A549 (cell line): ENCODE data around the gene ELFN1. TPM values are rescaled to one million over a fixed set of nuclear protein-coding genes. Genes with fewer than 3 reads are reported as not detected.

Source experiments
- ATAC-seq, 2 experiments: fragments of 200-7000 bp in 1 of 2; fragments of >200 bp in 1 of 2; cut with Nextera tagmentation in 1 of 2; cut with Tn5 transposase in 1 of 2; 3 replicates each; pipeline versions ENCODE4 v1.8.0 to v1.9.1; 2018 to 2020; ENCODE audit warnings: mild to moderate bottlenecking in 1 of 2, moderate library complexity in 1 of 2
- CTCF ChIA-PET: fragments of 300-600 bp; sonication (Branson Sonifier 250); formaldehyde crosslinking; extraction: SDS; loops from one replicate; lab custom pipeline; 2021; ENCODE audit warnings: antibody characterized with exemption, inconsistent platforms; lab: Yijun Ruan, JAX
- POLR2A ChIA-PET: fragments of 350-600 bp; formaldehyde crosslinking; extraction: SDS; loops from one replicate; lab custom pipeline; 2021; ENCODE audit warnings: antibody characterized with exemption, inconsistent platforms; lab: Yijun Ruan, JAX
- DNase-seq, 2 experiments: peaks; one replicate each; pipeline versions ENCODE4 v3.0.0 to v3.0.0-alpha.2; 2011 to 2016; ENCODE audit warnings: low read depth in 1 of 2, low spot score in 1 of 2
- FAIRE-seq: peaks from 2 replicates; lab custom pipeline; 2011; peaks lifted over from hg19 to GRCh38; lab: Jason Lieb, UNC
- H3K27ac ChIP-seq, 2 experiments: fragments of >200 bp; sonication (Bioruptor Twin); formaldehyde crosslinking; 3 replicates each; pipeline ENCODE4 v1.5.1; 2016 to 2017
- H3K4me1 ChIP-seq: fragments of >200 bp; sonication (Bioruptor Twin); formaldehyde crosslinking; 3 replicates; pipeline ENCODE4 v1.6.1; 2016
- H3K4me2 ChIP-seq: fragments of >200 bp; sonication (Bioruptor Twin); formaldehyde crosslinking; 3 replicates; pipeline ENCODE4 v1.6.1; 2016
- H3K4me3 ChIP-seq: fragments of >200 bp; sonication (Bioruptor Twin); formaldehyde crosslinking; 3 replicates; pipeline ENCODE4 v1.5.1; 2016
- H3K9me3 ChIP-seq: fragments of >200 bp; sonication (Bioruptor Twin); formaldehyde crosslinking; 3 replicates; pipeline ENCODE4 v1.6.1; 2016
- CBX8 ChIP-seq: fragments of 200-600 bp; sonication (generic); IDR thresholded peaks from 2 replicates; pipeline ENCODE4 v1.6.1; 2016
- CEBPB ChIP-seq, 2 experiments: fragments of >200 bp in 1 of 2; sonication (Bioruptor Twin) in 1 of 2; formaldehyde crosslinking in 1 of 2; IDR thresholded peaks; 2 replicates each; pipeline ENCODE4 v1.6.1; 2012 to 2016
- CHD4 ChIP-seq: fragments of 200-600 bp; sonication (generic); IDR thresholded peaks from 2 replicates; pipeline ENCODE4 v1.6.1; 2016; ENCODE audit warnings: antibody characterized with exemption, mild to moderate bottlenecking, borderline replicate concordance
- EHF ChIP-seq: fragments of 250-450 bp; sonication (Bioruptor Pico); IDR thresholded peaks from 2 replicates; pipeline ENCODE4 v1.5.0; 2020; ENCODE audit warnings: mild to moderate bottlenecking
- FOSB ChIP-seq: fragments of 250-450 bp; sonication (Bioruptor Pico); IDR thresholded peaks from 2 replicates; pipeline ENCODE4 v1.5.0; 2020; ENCODE audit warnings: mild to moderate bottlenecking, moderate library complexity
- FOXS1 ChIP-seq: fragments of 250-450 bp; sonication (Bioruptor Pico); IDR thresholded peaks from 2 replicates; pipeline ENCODE4 v1.5.0; 2020; ENCODE audit warnings: mild to moderate bottlenecking, moderate library complexity
- HOXB13 ChIP-seq: fragments of 250-450 bp; sonication (Bioruptor Pico); IDR thresholded peaks from 2 replicates; pipeline ENCODE4 v1.5.0; 2020; ENCODE audit warnings: low read depth, mild to moderate bottlenecking, moderate library complexity
- HOXB5 ChIP-seq: fragments of 250-450 bp; sonication (Bioruptor Pico); IDR thresholded peaks from 2 replicates; pipeline ENCODE4 v1.5.0; 2020; ENCODE audit warnings: mild to moderate bottlenecking, moderate library complexity
- KDM1A ChIP-seq: fragments of 200-600 bp; sonication (generic); IDR thresholded peaks from 2 replicates; pipeline ENCODE4 v1.6.1; 2016; ENCODE audit warnings: low read depth, mild to moderate bottlenecking
- KDM5A ChIP-seq: fragments of 200-600 bp; sonication (generic); IDR thresholded peaks from 2 replicates; pipeline ENCODE4 v1.6.1; 2016; ENCODE audit warnings: antibody characterized with exemption, mild to moderate bottlenecking
- MAFK ChIP-seq: fragments of 450-650 bp; IDR thresholded peaks from 2 replicates; pipeline ENCODE4 v1.6.1; 2014; ENCODE audit not compliant: partially characterized antibody
- MYC ChIP-seq: IDR thresholded peaks from 2 replicates; pipeline ENCODE4 v1.6.1; 2012; ENCODE audit warnings: mild to moderate bottlenecking, inconsistent platforms, low read length, improper control_type of control experiment, borderline replicate concordance
- NFE2L2 ChIP-seq: fragments of 150-350 bp; conservative IDR thresholded peaks from 2 replicates; pipeline ENCODE4 v1.6.1; 2014; ENCODE audit warnings: low read length
- NPAS2 ChIP-seq: fragments of 250-450 bp; sonication (Bioruptor Pico); IDR thresholded peaks from 2 replicates; pipeline ENCODE4 v1.8.0; 2022; ENCODE audit warnings: mild to moderate bottlenecking, moderate library complexity, borderline replicate concordance
- PBX3 ChIP-seq: IDR thresholded peaks from 2 replicates; pipeline ENCODE4 v1.6.1; 2012
- POLR2A ChIP-seq: IDR thresholded peaks from 2 replicates; pipeline ENCODE4 v1.6.1; 2012; ENCODE audit warnings: mild to moderate bottlenecking, low read length
- RARB ChIP-seq: fragments of 250-450 bp; sonication (Bioruptor Pico); IDR thresholded peaks from 2 replicates; pipeline ENCODE4 v1.8.0; 2021; ENCODE audit warnings: mild to moderate bottlenecking, moderate library complexity
- RFX5 ChIP-seq: fragments of 450-650 bp; IDR thresholded peaks from 2 replicates; pipeline ENCODE4 v1.7.1; 2014; ENCODE audit warnings: antibody characterized with exemption, mild to moderate bottlenecking, moderate library complexity
- RNF2 ChIP-seq: fragments of 200-600 bp; sonication (generic); IDR thresholded peaks from 2 replicates; pipeline ENCODE4 v1.6.1; 2016; ENCODE audit warnings: low read depth, mild to moderate bottlenecking, antibody characterized with exemption, moderate library complexity, borderline replicate concordance
- ZC3H11A ChIP-seq: fragments of 450-650 bp; IDR thresholded peaks from 2 replicates; pipeline ENCODE4 v1.6.1; 2014; ENCODE audit warnings: antibody characterized with exemption, mild to moderate bottlenecking
- WGBS: methylation state at CpG from one replicate; pipeline ENCODE4 v1.1.6; 2017; ENCODE audit errors: missing lambda C conversion rate; 5-methylcytosine and 5-hydroxymethylcytosine counted together
- polyA plus RNA-seq, 4 experiments: library from polyadenylated mRNA; depleted of rRNA in 3 of 4; stranded (reverse); fragments of >200 nt; fragmentation: RNase III in 1 of 4; extraction: RNeasy Plus Mini Kit Qiagen cat#74134 plus additional on column Dnase treatment in 1 of 4; gene quantifications; 2 replicates in 3 of 4; 3 replicates in 1 of 4; pipeline ENCODE4 v1.2.3, GENCODE V29; 2011 to 2017
- TF ChIP-seq, protein P1 (sequence below): IDR thresholded peaks from 2 replicates; pipeline ENCODE4 v1.6.1; 2012; ENCODE audit warnings: low read depth, borderline replicate concordance
- TF ChIP-seq, protein P2 (sequence below): fragments of 250-450 bp; sonication (Bioruptor Pico); IDR thresholded peaks from 2 replicates; pipeline ENCODE4 v1.5.0; 2021; ENCODE audit warnings: mild to moderate bottlenecking, moderate library complexity, borderline replicate concordance
- TF ChIP-seq, protein P3 (sequence below): fragments of >200 bp; sonication (Bioruptor Twin); formaldehyde crosslinking; IDR thresholded peaks from 3 replicates; pipeline ENCODE4 v1.5.1; 2016

ELFN1 gene
- polyA plus RNA-seq, 2 of the 4 experiments (the other 2 are of a cell fraction), result 0.08 to 0.10 TPM

DNA sequence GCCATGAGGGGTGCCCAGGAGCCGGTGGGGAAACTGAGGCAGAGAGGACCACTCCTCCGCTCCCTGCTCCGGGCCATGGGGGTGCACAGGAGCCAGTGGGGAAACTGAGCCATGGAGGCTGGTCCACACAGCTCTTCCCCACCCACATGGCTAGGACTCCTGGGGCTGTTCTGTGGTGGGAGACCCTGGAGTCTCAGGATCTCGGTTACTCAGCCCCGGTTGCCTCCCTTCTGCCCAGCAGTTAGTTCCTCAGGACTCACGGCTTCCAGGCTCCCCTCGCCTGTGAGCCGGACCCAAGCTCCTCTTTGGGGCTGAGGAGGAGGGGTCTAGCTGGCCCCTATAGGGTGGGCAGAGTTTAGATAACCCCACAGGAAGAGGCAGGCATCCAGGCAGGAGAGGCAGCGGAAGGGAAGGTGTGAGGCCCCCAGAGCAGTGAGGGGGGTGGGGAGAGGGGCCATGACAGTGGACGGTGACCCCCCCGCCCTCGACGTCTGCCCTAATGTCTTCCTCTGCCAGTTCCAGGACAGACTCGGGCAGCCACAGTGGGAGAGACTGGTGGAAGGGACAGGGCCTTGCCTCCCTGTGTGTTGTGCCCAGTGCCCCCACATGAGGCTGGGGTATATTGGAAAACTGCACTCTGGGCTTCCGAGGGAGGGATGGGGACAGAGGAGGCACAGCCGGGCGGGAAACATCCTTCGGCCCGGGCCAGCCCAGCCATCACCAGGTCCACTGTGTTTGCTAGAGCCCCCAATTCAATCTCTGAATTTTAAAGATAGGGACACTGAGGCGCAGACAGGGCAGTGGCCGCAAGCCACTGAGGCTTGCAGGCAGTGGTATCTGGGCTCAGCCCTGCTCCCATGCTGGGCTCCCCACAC is 4.3 kb downstream of the ELFN1 start:
- 29% methylated on average over 19 of the region's 21 CpGs for WGBS
- Histone ChIP-seq H3K4me1 (peaks cover 8% of the 10 kb centered on the region; the same call in 1 of the 3 replicates), H3K4me3 (no peak overlapping the region), H3K9me3 (no peaks in the 10 kb centered on the region), H3K4me2 (no peak overlapping the region), H3K27ac (no peak overlapping the region)
- DNase-seq (no peak), ATAC-seq (no peak), FAIRE-seq (no peak)
- ChIA-PET CTCF (interaction anchor here (0.9 to 1.6 kb wide), 2 partner anchors 10 to 95 kb away, joined by 3 to 7 read pairs; no protein-coding TSS in a partner anchor), POLR2A (no interaction called here)
- no peak for TF ChIP-seq FOSB
- TF ChIP-seq PBX3, result no peak
- no peak for TF ChIP-seq FOXS1 (CRISPR knock-in tag)
- TF ChIP-seq CEBPB (IDR thresholded peaks at IDR 0.05), result no peak
- TF ChIP-seq NFE2L2, result no peak
- no peak for TF ChIP-seq POLR2A
- no peak for TF ChIP-seq MAFK
- TF ChIP-seq HOXB13 (CRISPR knock-in tag), result no peak
- TF ChIP-seq CHD4, result no peak
- no peak for TF ChIP-seq HOXB5 (CRISPR knock-in tag)
- TF ChIP-seq RARB (CRISPR knock-in tag), result no peak
- TF ChIP-seq KDM5A, result no peak
- TF ChIP-seq, protein P1, sequence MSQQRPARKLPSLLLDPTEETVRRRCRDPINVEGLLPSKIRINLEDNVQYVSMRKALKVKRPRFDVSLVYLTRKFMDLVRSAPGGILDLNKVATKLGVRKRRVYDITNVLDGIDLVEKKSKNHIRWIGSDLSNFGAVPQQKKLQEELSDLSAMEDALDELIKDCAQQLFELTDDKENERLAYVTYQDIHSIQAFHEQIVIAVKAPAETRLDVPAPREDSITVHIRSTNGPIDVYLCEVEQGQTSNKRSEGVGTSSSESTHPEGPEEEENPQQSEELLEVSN, result no peak
- TF ChIP-seq EHF, result no peak

DNA sequence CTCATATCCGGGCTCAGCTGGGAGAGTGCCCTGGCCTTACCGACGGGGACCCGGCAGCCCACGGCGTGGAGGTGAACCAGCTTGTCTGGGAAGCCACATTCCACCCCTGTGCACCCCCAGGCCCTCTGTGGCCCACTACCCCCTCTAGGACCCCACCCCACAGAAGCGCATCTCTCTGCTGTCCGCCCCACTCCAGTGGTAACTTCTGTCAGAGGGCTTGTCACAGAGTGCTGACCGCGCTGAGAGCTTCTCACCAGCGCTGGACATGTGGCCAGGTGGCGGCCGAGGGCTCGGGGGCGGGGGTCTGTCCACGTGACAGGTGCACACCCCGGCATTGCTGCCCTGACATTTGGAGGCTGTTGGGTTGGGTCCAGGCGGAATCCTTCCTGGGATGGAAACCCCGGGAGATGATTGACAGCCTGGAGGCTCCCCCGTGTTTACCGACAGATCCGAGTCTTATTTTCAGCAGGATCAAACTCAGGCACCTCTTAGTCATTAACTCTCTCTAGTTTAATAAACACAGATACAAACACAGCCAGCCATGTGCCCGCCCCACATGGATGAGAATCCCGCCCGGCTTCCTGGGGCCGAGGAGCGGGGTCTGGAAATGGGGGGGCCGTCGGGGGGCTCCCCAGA is 5.1 kb downstream of the ELFN1 start:
- DNase-seq (no peak), ATAC-seq (peak in 1 of 2 experiments; percentile 10; a peak in 2 of 6 replicates), FAIRE-seq (no peak)
- WGBS, result 26% methylated on average over 18 of the region's 29 CpGs
- Histone ChIP-seq H3K4me2 (no peak overlapping the region), H3K27ac (no peak overlapping the region), H3K9me3 (no peaks in the 10 kb centered on the region), H3K4me3 (no peak overlapping the region), H3K4me1 (peaks cover 8% of the 10 kb centered on the region; the same call in 1 of the 3 replicates)
- ChIA-PET CTCF (no interaction called here), POLR2A (no interaction called here)
- TF ChIP-seq RFX5, result no peak
- no peak for TF ChIP-seq NPAS2 (CRISPR knock-in tag)
- no peak for TF ChIP-seq MYC
- TF ChIP-seq RNF2, result no peak
- no peak for TF ChIP-seq PBX3
- no peak for TF ChIP-seq HOXB13 (CRISPR knock-in tag)
- TF ChIP-seq ZC3H11A, result no peak
- TF ChIP-seq, protein P2, sequence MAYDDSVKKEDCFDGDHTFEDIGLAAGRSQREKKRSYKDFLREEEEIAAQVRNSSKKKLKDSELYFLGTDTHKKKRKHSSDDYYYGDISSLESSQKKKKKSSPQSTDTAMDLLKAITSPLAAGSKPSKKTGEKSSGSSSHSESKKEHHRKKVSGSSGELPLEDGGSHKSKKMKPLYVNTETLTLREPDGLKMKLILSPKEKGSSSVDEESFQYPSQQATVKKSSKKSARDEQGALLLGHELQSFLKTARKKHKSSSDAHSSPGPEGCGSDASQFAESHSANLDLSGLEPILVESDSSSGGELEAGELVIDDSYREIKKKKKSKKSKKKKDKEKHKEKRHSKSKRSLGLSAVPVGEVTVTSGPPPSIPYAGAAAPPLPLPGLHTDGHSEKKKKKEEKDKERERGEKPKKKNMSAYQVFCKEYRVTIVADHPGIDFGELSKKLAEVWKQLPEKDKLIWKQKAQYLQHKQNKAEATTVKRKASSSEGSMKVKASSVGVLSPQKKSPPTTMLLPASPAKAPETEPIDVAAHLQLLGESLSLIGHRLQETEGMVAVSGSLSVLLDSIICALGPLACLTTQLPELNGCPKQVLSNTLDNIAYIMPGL, result no peak
- no peak for TF ChIP-seq CBX8
- no peak for TF ChIP-seq KDM5A
- no peak for TF ChIP-seq CHD4
- no peak for TF ChIP-seq KDM1A
- TF ChIP-seq, protein P3, sequence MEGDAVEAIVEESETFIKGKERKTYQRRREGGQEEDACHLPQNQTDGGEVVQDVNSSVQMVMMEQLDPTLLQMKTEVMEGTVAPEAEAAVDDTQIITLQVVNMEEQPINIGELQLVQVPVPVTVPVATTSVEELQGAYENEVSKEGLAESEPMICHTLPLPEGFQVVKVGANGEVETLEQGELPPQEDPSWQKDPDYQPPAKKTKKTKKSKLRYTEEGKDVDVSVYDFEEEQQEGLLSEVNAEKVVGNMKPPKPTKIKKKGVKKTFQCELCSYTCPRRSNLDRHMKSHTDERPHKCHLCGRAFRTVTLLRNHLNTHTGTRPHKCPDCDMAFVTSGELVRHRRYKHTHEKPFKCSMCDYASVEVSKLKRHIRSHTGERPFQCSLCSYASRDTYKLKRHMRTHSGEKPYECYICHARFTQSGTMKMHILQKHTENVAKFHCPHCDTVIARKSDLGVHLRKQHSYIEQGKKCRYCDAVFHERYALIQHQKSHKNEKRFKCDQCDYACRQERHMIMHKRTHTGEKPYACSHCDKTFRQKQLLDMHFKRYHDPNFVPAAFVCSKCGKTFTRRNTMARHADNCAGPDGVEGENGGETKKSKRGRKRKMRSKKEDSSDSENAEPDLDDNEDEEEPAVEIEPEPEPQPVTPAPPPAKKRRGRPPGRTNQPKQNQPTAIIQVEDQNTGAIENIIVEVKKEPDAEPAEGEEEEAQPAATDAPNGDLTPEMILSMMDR, result no peak
